Erythroblast (primary cell): ENCODE data around the gene CARD8.

Source experiments
- GATA1 ChIP-seq: IDR thresholded peaks from 2 replicates; pipeline ENCODE4 v1.6.1; 2011; ENCODE audit warnings: low read depth, mild to moderate bottlenecking, control low read depth, low read length, moderate library complexity
- POLR2A ChIP-seq: IDR thresholded peaks from 2 replicates; pipeline ENCODE4 v1.6.1; 2011; ENCODE audit warnings: mild to moderate bottlenecking, low read length

DNA sequence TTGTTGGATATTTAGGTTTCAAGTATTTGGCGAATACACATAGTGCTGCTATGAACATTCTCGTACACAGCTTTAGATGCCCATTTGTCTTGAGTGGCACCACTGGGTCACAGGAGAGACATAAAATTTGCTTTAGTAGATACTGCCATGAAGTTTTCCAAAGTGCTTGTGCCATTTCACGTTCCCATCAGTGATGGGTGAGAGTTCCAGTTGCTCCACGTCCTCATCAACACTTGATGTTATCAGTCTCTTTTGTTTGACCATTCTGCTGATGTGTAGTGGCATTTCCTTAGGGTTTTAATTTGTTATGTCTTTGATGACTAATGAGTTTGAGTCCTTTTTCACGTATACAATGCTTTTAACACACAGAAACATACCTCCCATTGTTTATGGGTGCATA lies 74.2 kb downstream of the CARD8 start:
- TF ChIP-seq POLR2A (no peak), GATA1 (no peak)
